ENCODE results near the gene CACNG5.

The CACNG5 gene

GRCh38 chr17:66909804-66910373, 75.0 kb downstream of the CACNG5 start:
- DNase-seq = no peak

GRCh38 chr17:66910651-66911285, 75.9 kb downstream of the CACNG5 start:
- DNase-seq = no peak

- no peak for DNase-seq
These were observed 80.3 kb downstream of the CACNG5 start for GRCh38 chr17:66915204-66915611.

- DNase-seq = no peak
These were observed 80.9 kb downstream of the CACNG5 start for GRCh38 chr17:66915792-66916191.

- no peak for DNase-seq
These were observed 82.0 kb downstream of the CACNG5 start for GRCh38 chr17:66916946-66917345.

- no peak for DNase-seq
These were observed 84.0 kb downstream of the CACNG5 start for GRCh38 chr17:66918896-66919295.

- no peak for DNase-seq
These were observed 85.5 kb downstream of the CACNG5 start for GRCh38 chr17:66920435-66920834.

- DNase-seq = no peak
These were observed 86.0 kb downstream of the CACNG5 start for GRCh38 chr17:66920950-66921349.

GRCh38 chr17:66923886-66924285, 89.0 kb downstream of the CACNG5 start:
- no peak for DNase-seq

GRCh38 chr17:66925811-66926500, 91.0 kb downstream of the CACNG5 start:
- no peak for DNase-seq

- DNase-seq = no peak
These were observed 94.0 kb downstream of the CACNG5 start for GRCh38 chr17:66928949-66929348.

GRCh38 chr17:66929591-66929990, 94.7 kb downstream of the CACNG5 start:
- DNase-seq = no peak

GRCh38 chr17:66930933-66931332, 96.0 kb downstream of the CACNG5 start:
- DNase-seq = no peak

GRCh38 chr17:66932311-66932710, 97.4 kb downstream of the CACNG5 start:
- no peak for DNase-seq

- no peak for DNase-seq
These were observed 99.1 kb downstream of the CACNG5 start for GRCh38 chr17:66934040-66934439.
